Inferior parietal cortex (tissue), 1 donor: ENCODE measurements around the gene PALS1.
"Not testable (repeated sequence)": the region's sequence is repeated elsewhere in the genome, so short reads cannot be mapped to it uniquely, and the experiment has no call there.

ENCODE experiments used
- DNase-seq: peaks from one replicate; pipeline ENCODE4 v3.0.0-alpha.2; 2016; ENCODE audit errors: extremely low spot score

The PALS1 gene

DNA sequence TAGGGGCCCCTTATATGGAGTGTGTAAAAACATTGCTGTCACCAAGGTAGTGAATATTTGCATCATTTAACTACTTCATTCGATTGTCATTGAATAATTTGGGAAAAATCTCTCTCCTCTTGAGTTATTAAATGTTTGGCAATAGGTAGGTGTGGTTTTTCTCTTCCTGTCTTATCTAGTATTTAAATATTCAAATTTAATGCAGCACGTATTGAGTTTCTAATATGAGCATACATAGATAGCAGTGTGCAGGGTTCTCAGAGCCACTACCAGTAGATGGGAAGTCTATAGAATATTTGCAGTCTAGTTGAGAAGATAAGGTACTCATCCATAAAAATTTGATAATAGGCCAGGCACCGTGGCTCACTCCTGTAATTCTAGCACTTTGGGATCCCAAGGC, 16.7 kb downstream of the PALS1 start:
- no peak for DNase-seq

DNA sequence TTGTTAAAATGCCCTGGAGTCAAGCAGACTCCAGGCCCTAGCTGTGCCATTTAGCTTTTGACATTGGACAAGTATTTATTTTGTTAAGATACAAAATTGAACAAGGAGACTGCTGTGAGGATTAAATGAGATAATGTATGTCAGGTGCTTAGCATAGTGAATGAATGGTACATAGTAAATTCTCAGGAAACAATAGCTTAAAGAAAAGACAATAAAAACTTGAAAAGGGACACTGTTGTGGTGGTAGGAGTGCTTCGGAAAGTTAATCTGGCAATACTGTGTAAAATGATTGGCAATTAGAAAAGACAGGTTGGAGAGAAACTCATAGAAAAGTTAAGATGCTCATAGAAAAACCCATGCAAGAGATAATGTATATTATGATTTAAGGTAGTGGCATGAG, 19.7 kb downstream of the PALS1 start:
- no peak for DNase-seq

- DNase-seq, result no peak
Observed at GRCh38 chr14:67263499-67264149, 22.4 kb downstream of the PALS1 start.

DNA sequence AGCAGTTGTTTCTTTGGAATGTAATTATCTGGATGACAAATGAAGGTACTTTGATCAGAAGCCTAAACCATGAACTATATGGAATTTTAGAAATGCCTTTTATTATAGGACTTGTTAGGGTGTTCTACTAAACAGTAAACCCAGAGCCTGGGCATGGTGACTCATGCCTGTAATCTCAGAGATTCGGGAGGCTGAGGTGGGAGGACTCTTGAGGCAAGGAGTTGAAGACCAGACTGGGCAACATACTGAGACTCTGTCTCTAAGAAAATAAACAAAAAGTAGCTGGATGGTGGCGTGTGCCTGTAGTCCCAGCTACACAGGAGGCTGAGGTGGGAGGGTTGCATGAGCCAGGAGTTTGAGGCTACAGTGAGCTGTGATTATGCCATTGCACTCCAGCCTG, 23.9 kb downstream of the PALS1 start:
- no peak for DNase-seq

- no peak for DNase-seq
Observed at GRCh38 chr14:67267576-67268328, 26.5 kb downstream of the PALS1 start.

GRCh38 chr14:67268426-67269150, 27.4 kb downstream of the PALS1 start:
- DNase-seq, result no peak

DNA sequence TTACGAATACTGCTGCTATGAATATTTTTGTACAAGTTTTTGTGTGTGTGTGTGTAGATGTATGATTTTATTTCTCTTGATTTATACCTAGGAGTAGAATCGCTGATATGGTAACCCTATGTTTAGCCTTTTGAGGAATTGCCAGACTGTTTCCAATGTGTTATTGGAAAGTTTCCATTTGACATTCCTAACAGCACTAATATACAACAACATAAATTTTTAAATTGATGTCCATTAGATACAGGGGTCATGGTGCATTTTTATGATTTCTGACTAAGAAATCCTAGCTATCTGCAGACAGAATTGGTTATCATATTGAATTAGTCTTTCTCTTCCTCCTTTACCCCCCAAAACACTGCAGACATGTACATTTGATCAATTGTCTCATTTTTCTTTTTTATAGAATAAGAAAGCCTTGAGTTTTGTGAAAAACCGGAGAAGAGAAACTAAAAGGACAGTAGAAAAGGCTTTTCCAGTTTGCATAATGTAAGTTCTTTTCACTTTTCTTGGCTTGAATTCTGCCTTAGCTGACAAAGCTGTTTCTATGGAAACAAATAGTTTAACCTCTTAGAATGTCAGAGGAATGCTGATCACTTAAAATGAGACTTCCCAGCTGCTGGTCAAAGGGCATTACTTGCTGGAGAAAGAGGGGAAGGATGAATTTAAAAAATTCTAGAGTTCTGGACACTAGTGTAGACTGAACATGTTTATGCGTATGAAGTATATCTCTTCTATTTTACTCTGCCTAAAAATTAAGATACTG, 28.2 kb downstream of the PALS1 start:
- DNase-seq, result no peak

DNA sequence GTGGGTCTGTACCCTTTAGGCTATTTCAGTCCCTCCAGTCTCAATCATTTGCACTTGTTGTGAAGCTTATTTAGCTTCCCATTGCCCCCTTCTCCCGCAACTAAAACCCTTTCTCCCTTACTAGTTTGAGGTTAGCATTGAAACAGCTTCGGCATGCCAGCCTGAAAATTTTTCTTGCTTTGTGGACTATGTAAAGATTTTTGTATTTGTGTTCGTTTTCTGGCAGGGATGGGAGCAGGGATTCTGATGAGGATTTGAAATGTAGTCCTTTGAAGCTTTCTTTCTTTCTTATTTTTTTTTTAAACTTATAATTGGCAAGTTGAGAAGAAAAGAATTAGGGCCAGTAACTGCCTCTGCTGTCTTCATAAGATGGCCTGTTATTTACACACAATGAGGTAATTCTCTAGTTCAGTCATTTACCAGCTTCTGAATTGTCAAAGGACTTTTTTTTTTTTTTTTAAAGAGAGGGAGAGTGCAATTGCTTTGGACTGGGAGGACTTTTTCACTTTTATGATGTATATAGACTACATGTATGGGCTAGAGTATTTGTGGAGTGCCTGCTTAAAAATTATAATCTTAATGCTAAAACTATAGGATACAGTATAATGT, 29.0 kb downstream of the PALS1 start:
- DNase-seq, result no peak

- no peak for DNase-seq
Observed at GRCh38 chr14:67270933-67271332, 29.7 kb downstream of the PALS1 start.

DNA sequence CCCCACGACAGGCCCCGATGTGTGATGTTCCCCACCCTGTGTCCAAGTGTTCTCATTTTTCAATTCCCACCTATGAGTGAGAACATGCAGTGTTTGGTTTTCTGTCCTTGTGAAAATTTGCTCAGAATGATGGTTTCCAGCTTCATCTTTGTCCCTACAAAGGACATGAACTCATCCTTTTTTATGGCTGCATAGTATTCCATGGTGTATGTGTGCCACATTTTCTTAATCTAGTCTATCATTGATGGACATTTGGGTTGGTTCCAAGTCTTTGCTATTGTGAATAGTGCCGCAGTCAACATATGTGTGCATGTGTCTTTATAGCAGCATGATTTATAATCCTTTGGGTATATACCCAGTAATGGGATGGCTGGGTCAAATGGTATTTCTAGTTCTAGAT, 32.0 kb downstream of the PALS1 start:
- DNase-seq, result not testable (repeated sequence)

- DNase-seq, result no peak
Observed at GRCh38 chr14:67276131-67276530, 34.9 kb downstream of the PALS1 start.

- DNase-seq, result no peak
Observed at GRCh38 chr14:67280506-67280905, 39.3 kb downstream of the PALS1 start.

DNA sequence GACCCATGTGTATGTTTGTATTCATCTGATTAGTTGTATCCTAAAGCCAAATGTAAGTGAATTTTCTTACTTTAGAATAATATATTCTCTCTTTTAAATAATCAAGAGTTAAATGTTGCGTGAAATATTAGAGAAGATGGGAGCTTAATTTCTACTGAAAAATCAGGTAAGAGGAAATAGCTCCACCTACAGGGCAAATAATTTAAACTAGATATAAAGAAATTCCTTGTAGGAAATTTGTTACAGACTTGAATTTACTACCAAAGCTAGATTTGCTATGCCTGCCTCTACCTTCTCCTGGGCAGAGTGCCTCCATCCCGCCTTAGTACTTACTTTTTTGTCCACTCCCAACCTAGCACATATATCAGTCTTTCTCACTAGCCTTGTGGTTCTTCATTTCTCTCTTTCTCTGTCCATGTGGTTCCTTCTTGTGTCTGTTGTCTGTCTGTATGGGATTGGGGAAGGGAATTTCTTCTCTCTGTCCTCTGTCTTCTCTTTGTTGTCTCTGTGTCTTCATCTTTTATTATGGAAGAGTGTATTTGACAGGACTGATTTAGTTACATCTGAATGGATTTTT, 44.7 kb downstream of the PALS1 start:
- DNase-seq, result peak; percentile 81
